ENCODE data around the gene CASP4.
"Not testable (repeated sequence)": the region's sequence is repeated elsewhere in the genome, so short reads cannot be mapped to it uniquely, and the experiment has no call there.

The CASP4 gene

GRCh38 chr11:104956528-104956927 is 11.8 kb downstream of the CASP4 start:
- DNase-seq (ENCODE audit: low spot score) = peak; percentile 15

GRCh38 chr11:104946907-104947306 is 21.5 kb downstream of the CASP4 start:
- peak; percentile 34 for DNase-seq (ENCODE audit: low spot score)

GRCh38 chr11:104944076-104944475 is 24.3 kb downstream of the CASP4 start:
- no peak for DNase-seq (ENCODE audit: low spot score)

GRCh38 chr11:104943561-104943960 is 24.8 kb downstream of the CASP4 start:
- DNase-seq (ENCODE audit: low spot score) = no peak

- no peak for DNase-seq (ENCODE audit: low spot score)
These were observed 33.8 kb downstream of the CASP4 start for GRCh38 chr11:104934594-104934993.

- not testable (repeated sequence) for DNase-seq (ENCODE audit: low spot score)
These were observed 34.3 kb downstream of the CASP4 start for GRCh38 chr11:104934073-104934472.

GRCh38 chr11:104928811-104929210 is 39.6 kb downstream of the CASP4 start:
- DNase-seq (ENCODE audit: low spot score) = no peak

- DNase-seq (ENCODE audit: low spot score) = no peak
These were observed 41.4 kb downstream of the CASP4 start for GRCh38 chr11:104926771-104927611.

- no peak for DNase-seq (ENCODE audit: low spot score)
These were observed 42.5 kb downstream of the CASP4 start for GRCh38 chr11:104925850-104926249.

GRCh38 chr11:104918113-104918824 is 50.1 kb downstream of the CASP4 start:
- peak; percentile 14 for DNase-seq (ENCODE audit: low spot score)

GRCh38 chr11:104917271-104918112 is 50.9 kb downstream of the CASP4 start:
- DNase-seq (ENCODE audit: low spot score) = no peak

- no peak for DNase-seq (ENCODE audit: low spot score)
These were observed 51.9 kb downstream of the CASP4 start for GRCh38 chr11:104916442-104916841.

GRCh38 chr11:104912102-104912501 is 56.3 kb downstream of the CASP4 start:
- no peak for DNase-seq (ENCODE audit: low spot score)

- DNase-seq (ENCODE audit: low spot score) = no peak
These were observed 60.2 kb downstream of the CASP4 start for GRCh38 chr11:104908186-104908531.

GRCh38 chr11:104907521-104908185 is 60.7 kb downstream of the CASP4 start:
- DNase-seq (ENCODE audit: low spot score) = no peak

- DNase-seq (ENCODE audit: low spot score) = no peak
These were observed 63.1 kb downstream of the CASP4 start for GRCh38 chr11:104905271-104905670.

GRCh38 chr11:104899226-104899625 is 69.1 kb downstream of the CASP4 start:
- no peak for DNase-seq (ENCODE audit: low spot score)

GRCh38 chr11:104898685-104899013 is 69.7 kb downstream of the CASP4 start:
- no peak for DNase-seq (ENCODE audit: low spot score)

GRCh38 chr11:104897891-104898684 is 70.3 kb downstream of the CASP4 start, which contains the start of gene CASP12:
Gene CASP12 (minus strand): TSS chr11:104898460.
- no peak for DNase-seq (ENCODE audit: low spot score)

- no peak for DNase-seq (ENCODE audit: low spot score)
These were observed 72.7 kb downstream of the CASP4 start for GRCh38 chr11:104895634-104896033.

- DNase-seq (ENCODE audit: low spot score) = no peak
These were observed 74.5 kb downstream of the CASP4 start for GRCh38 chr11:104893876-104894275.

All from LoVo (cell line).